GM12878 (cell line): ENCODE measurements around the gene ASIC3.

Experiments
- CEBPB ChIP-seq, 2 experiments: fragments of 150-350 bp in 1 of 2; IDR thresholded peaks; 2 replicates each; pipeline ENCODE4 v1.6.1; 2012 to 2014; ENCODE audit warnings: low read depth in 2 of 2, low read length in 2 of 2, borderline replicate concordance in 1 of 2, inconsistent platforms in 1 of 2
- CTCF ChIP-seq, 3 experiments: IDR thresholded peaks in 2 of 3; conservative IDR thresholded peaks in 1 of 3; 2 replicates each; pipeline ENCODE4 v1.5.1; 2011; ENCODE audit warnings: low read depth in 3 of 3, low read length in 3 of 3, mild to moderate bottlenecking in 3 of 3, control low read depth in 2 of 3, moderate library complexity in 2 of 3, inconsistent platforms in 1 of 3, mixed read lengths in 1 of 3; ENCODE audit not compliant: control insufficient read depth in 2 of 3, insufficient read depth in 1 of 3; ENCODE audit errors: extremely low read depth in 1 of 3
- EGR1 ChIP-seq, 2 experiments: IDR thresholded peaks; 1 replicate in 1 of 2; 2 replicates in 1 of 2; pipeline ENCODE4 v1.6.1; 2011 to 2012; ENCODE audit warnings: low read depth in 2 of 2, low read length in 2 of 2, borderline replicate concordance in 1 of 2, mild to moderate bottlenecking in 1 of 2, moderate library complexity in 1 of 2
- POLR2AphosphoS5 ChIP-seq: IDR thresholded peaks from 2 replicates; pipeline ENCODE4 v1.6.1; 2011; ENCODE audit warnings: mild to moderate bottlenecking, low read length, inconsistent platforms
- REST ChIP-seq: IDR thresholded peaks from 2 replicates; pipeline ENCODE4 v1.6.1; 2012; ENCODE audit warnings: mild to moderate bottlenecking, low read depth, low read length
- TCF12 ChIP-seq: IDR thresholded peaks from 2 replicates; pipeline ENCODE4 v1.6.1; 2011; ENCODE audit warnings: low read depth, mild to moderate bottlenecking, low read length
- USF2 ChIP-seq: IDR thresholded peaks from 2 replicates; pipeline ENCODE4 v1.6.1; 2011; ENCODE audit warnings: low read depth, low read length, improper control_type of control experiment, borderline replicate concordance
- TF ChIP-seq, protein P1 (sequence below): fragments of 450-650 bp; IDR thresholded peaks from 2 replicates; pipeline ENCODE4 v1.6.1; 2017; ENCODE audit warnings: mild to moderate bottlenecking

DNA sequence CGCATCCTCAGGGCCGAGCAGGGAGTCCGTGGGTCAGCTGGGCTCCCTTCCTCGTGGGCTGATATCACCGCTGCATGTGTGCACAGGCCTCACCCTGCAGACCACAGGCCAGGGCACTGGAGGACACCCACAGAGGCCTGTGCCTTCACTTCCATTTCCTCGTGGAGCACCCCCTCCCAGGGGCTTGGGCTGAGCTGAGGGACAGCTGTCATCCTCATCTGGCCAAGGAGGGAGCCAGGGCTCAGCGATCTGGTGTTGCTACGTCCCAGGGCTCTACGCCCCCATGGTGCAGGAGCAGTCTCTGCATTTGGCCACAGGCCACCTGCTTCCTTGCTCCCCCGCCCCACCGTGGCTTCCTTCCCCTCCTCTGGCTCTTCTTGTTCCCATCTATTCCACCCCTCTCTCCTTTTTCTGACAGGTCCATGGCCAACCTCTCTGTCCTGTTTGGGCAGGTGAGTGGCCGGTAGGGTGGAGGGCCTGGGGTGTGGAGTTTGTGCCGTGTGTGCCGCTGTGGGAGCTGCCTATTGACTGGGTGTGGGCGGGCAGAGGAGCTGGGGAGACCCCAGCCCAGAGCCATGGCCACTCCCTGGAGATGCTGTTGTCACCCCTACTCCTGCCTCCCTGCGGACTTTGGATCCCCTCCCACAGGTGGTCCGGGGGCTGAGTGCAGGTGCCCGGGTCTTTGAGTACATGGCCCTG is 8.3 kb upstream of the ASIC3 start:
- TF ChIP-seq, protein P1, sequence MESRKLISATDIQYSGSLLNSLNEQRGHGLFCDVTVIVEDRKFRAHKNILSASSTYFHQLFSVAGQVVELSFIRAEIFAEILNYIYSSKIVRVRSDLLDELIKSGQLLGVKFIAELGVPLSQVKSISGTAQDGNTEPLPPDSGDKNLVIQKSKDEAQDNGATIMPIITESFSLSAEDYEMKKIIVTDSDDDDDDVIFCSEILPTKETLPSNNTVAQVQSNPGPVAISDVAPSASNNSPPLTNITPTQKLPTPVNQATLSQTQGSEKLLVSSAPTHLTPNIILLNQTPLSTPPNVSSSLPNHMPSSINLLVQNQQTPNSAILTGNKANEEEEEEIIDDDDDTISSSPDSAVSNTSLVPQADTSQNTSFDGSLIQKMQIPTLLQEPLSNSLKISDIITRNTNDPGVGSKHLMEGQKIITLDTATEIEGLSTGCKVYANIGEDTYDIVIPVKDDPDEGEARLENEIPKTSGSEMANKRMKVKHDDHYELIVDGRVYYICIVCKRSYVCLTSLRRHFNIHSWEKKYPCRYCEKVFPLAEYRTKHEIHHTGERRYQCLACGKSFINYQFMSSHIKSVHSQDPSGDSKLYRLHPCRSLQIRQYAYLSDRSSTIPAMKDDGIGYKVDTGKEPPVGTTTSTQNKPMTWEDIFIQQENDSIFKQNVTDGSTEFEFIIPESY: no peak
- TF ChIP-seq USF2: no peak
- TF ChIP-seq EGR1 (IDR thresholded peaks at IDR 0.05; ENCODE audit: borderline replicate concordance in 1 of 2, low read depth in 2 of 2, low read length in 2 of 2): no peak
- no peak for TF ChIP-seq REST
- TF ChIP-seq CEBPB (IDR thresholded peaks at IDR 0.05; ENCODE audit: borderline replicate concordance in 1 of 2, low read depth in 2 of 2, low read length in 2 of 2): no peak
- no peak for TF ChIP-seq CTCF (IDR thresholded peaks at IDR 0.05 in 2 of 3, conservative IDR thresholded peaks at IDR 0.05 in 1 of 3; ENCODE audit: control insufficient read depth in 2 of 3, extremely low read depth in 1 of 3, insufficient read depth in 1 of 3, low read depth in 3 of 3, low read length in 3 of 3)
- TF ChIP-seq POLR2AphosphoS5: no peak
- no peak for TF ChIP-seq TCF12
